ENCODE data around the gene OXER1. TPM values are rescaled to one million over a fixed set of nuclear protein-coding genes. Genes with fewer than 3 reads are reported as not detected.

Gene OXER1
- total and polyA plus RNA-seq, 9 of the 15 experiments (the other 6 are each of a cell fraction or from before 2014, with no cell fraction given), result not detected

DNA sequence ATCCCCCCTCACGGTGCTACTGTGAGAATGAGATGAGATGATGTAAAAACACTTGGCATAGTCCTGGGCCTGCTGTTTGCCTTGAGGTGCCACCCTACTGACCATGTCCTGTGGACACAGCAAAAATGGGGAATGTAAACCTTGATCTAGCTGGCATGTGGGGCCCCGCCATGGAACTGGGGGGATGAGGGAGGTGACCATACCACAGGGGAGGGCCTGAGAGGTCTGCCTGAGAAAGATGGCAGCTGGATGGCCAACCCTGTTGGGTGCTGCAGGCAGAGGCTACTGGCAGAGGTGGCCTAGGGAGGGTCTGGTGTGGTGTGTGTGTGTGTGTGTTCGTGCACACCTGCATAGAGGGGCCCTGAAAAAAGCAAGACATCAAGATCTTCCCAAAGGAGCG, 27.7 kb upstream of the OXER1 start:
- Histone ChIP-seq H3K9me1 (ENCODE audit: control insufficient read depth, insufficient read depth, low read length) (no peaks in the 10 kb centered on the region), H3K4me2 (ENCODE audit: insufficient read depth, low read length) (no peak overlapping the region), H3K79me2 (ENCODE audit: control insufficient read depth, insufficient read depth, low read length) (no peaks in the 10 kb centered on the region), H3K4me1 (replicated peaks in 1 of 2; ENCODE audit: control insufficient read depth in 2 of 2, insufficient read depth in 2 of 2, low read length in 2 of 2) (peaks cover 0 to 11% of the 10 kb centered on the region in 2 experiments; a peak in 1 of 5 replicates), H3K4me3 (no peak overlapping the region), H3K36me3 (ENCODE audit: control insufficient read depth, insufficient read depth, low read length) (no peaks in the 10 kb centered on the region), H3K9ac (ENCODE audit: insufficient read depth in 1 of 2, low read depth in 2 of 2, low read length in 2 of 2) (no peak overlapping the region), H3K9me3 (replicated peaks; ENCODE audit: control insufficient read depth, insufficient read depth, low read depth, low read length) (no peaks in the 10 kb centered on the region), H4K20me1 (replicated peaks; ENCODE audit: control insufficient read depth, insufficient read depth, low read length) (no peaks in the 10 kb centered on the region; the same call in 1 of the 2 replicates), H3K27me3 (ENCODE audit: control insufficient read depth in 2 of 2, insufficient read depth in 2 of 2, low read length in 2 of 2) (peaks cover 2 to 40% of the 10 kb centered on the region in 2 experiments; a peak in 4 of 5 replicates), H2AFZ (ENCODE audit: low read depth, low read length) (no peak overlapping the region), H3K27ac (ENCODE audit: extremely low read depth, low read depth, low read length) (no peak overlapping the region)
- ChIA-PET CTCF (ENCODE audit: low intra/inter-chr PET ratio) (no interaction called here), POLR2A (interaction anchor here (0.9 to 1.1 kb wide), 2 partner anchors 9 to 18 kb away, joined by 3 read pairs; no protein-coding TSS in a partner anchor)
- DNase-seq (ENCODE audit: extremely low read depth in 1 of 4, low spot score in 3 of 4) (no peak), FAIRE-seq (no peak), ATAC-seq (no peak)
- 14% methylated on average over 4 of the region's 4 CpGs for WGBS (ENCODE audit: insufficient coverage, low coverage, missing lambda C conversion rate)
- in situ Hi-C loops (cut with MboI) (loop anchor here (25.0 kb wide), 1 partner anchor 279 kb away; no protein-coding TSS in a partner anchor), intact Hi-C loops (cut with micrococcal nuclease) (no loop called here)
- no TSS peak for BruUV-seq (replicated peaks)
- TF ChIP-seq, protein P1, sequence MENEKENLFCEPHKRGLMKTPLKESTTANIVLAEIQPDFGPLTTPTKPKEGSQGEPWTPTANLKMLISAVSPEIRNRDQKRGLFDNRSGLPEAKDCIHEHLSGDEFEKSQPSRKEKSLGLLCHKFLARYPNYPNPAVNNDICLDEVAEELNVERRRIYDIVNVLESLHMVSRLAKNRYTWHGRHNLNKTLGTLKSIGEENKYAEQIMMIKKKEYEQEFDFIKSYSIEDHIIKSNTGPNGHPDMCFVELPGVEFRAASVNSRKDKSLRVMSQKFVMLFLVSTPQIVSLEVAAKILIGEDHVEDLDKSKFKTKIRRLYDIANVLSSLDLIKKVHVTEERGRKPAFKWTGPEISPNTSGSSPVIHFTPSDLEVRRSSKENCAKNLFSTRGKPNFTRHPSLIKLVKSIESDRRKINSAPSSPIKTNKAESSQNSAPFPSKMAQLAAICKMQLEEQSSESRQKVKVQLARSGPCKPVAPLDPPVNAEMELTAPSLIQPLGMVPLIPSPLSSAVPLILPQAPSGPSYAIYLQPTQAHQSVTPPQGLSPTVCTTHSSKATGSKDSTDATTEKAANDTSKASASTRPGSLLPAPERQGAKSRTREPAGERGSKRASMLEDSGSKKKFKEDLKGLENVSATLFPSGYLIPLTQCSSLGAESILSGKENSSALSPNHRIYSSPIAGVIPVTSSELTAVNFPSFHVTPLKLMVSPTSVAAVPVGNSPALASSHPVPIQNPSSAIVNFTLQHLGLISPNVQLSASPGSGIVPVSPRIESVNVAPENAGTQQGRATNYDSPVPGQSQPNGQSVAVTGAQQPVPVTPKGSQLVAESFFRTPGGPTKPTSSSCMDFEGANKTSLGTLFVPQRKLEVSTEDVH (IDR thresholded peaks at IDR 0.05; ENCODE audit: low read depth, partially characterized antibody), result no peak
- TF ChIP-seq, protein P2, sequence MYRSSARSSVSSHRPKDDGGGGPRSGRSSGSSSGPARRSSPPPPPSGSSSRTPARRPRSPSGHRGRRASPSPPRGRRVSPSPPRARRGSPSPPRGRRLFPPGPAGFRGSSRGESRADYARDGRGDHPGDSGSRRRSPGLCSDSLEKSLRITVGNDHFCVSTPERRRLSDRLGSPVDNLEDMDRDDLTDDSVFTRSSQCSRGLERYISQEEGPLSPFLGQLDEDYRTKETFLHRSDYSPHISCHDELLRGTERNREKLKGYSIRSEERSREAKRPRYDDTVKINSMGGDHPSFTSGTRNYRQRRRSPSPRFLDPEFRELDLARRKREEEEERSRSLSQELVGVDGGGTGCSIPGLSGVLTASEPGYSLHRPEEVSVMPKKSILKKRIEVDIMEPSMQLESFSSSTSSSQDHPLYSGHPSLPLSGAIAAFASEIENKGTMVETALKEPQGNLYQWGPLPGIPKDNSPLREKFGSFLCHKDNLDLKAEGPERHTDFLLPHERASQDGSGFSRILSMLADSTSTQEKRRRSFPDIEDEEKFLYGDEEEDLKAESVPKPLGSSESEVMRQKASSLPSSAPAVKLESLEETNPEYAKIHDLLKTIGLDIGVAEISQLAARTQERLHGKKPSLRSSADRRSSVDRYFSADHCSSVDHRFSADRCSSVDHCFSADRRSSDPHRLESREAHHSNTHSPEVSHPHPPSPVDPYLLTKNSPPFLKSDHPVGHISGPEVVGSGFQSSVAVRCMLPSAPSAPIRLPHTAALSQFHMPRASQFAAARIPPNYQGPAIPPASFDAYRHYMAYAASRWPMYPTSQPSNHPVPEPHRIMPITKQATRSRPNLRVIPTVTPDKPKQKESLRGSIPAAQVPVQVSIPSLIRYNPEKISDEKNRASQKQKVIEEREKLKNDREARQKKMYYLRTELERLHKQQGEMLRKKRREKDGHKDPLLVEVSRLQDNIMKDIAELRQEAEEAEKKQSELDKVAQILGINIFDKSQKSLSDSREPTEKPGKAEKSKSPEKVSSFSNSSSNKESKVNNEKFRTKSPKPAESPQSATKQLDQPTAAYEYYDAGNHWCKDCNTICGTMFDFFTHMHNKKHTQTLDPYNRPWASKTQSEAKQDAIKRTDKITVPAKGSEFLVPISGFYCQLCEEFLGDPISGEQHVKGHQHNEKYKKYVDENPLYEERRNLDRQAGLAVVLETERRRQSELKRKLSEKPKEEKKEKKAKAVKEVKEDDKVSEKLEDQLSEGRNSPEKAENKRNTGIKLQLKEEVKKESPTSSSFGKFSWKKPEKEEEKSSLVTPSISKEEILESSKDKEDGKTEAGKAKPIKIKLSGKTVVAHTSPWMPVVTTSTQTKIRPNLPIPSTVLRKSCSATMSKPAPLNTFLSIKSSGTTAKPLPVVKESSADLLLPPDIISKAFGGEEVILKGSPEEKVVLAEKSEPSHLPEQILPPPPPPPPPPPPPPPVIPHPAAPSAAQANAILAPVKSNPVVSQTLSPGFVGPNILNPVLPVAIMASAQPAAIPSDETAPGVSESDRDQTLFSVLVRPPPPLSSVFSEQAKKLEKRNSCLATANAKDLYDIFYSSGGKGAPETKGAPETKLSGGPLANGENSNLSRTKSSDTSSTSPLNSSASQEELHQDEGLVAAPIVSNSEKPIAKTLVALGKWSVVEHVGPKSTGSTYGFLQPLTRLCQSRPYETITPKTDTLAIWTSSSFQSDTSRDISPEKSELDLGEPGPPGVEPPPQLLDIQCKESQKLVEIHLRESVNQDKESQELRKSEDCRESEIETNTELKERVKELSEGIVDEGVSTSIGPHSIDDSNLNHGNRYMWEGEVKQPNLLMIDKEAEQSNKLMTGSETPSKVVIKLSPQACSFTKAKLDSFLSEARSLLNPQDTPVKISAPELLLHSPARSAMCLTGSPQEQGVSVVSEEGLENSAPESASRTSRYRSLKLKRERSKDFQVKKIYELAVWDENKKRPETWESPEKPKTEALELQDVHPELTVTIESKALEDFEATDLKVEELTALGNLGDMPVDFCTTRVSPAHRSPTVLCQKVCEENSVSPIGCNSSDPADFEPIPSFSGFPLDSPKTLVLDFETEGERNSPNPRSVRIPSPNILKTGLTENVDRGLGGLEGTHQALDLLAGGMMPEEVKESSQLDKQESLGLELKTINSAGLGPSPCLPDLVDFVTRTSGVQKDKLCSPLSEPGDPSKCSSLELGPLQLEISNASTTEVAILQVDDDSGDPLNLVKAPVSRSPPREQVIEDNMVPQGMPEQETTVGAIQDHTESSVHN (IDR thresholded peaks at IDR 0.05; ENCODE audit: borderline replicate concordance in 1 of 2, low read depth in 1 of 2), result no peak
